GM19372 (cell line): Measurements from ENCODE around the gene PGGHG.

Experiments
- ATAC-seq: cut with Tn5 transposase; IDR thresholded peaks from one replicate; pipeline ENCODE4 v1.9.1; 2021; ENCODE audit warnings: mild to moderate bottlenecking, low read depth, moderate library complexity; ENCODE audit not compliant: unreplicated experiment

Gene PGGHG

DNA sequence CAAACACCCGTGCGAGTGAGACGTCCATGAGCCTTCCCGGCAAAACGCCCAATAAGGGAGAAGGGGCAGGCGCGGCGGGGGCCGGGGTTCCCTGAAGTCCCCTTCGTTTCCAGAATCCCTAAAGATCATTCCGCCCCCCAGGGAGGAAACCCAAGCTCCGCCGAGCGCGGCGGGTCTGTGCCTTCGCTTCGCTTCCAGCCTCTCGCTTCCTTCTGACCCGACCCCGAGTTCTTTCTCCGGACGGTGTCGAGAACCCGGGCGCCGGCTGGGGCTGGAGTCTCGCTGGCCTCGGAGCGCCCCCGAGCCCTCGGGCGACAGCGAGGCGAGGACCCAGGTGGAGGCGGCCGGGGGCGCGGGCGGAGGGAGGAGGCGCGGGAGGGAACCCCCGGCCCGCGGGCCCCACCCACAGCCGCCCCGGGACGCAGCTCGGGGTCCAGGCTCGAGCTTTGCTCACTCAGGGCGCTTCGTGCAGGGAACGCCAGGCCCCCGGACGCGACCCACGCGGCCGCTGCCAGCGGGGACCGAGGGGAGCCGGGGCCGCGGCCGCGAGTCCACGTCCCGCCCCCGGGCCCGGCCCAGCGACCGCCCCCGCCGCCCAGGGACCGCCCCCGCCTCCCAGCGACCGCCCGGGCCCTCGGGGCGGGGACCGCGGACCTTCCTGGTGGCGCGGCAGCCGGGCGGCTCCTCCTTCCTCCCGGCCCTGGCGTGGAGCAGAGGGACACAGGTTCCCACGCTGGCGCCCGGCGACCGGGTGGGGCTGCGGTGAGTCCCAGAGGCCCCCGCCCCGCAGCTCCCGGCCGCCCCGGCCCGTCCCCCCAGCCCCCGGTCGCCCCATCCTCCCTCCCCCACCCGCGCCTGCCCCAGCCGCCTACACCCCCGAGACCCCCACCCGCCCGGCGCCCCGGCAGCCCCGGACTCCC lies at the start of gene PGGHG:
TSS of gene PGGHG (plus strand) at position 649 of the 920 bp plus-strand sequence. CDS start 691 bp downstream, outside the sequence.
- no peak for ATAC-seq

DNA sequence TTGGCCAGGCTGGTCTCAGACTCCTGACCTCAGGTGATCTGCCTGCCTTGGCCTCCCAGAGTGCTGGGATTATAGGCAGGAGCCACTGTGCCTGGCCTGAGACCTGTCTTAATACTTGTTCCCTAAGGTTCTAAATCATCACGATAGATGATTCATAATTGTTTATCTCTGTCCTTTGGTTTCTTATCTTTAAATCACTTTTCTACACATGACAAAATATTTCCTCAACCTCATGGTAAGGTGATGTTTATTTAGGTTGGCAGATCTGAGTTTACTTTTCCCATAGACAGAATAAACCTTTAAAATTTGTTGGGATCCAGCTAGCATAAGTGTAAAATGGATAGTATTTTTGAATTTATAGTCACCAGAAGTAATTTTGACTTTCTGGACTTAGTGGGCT lies 48.6 kb upstream of the PGGHG start:
- ATAC-seq: no peak

DNA sequence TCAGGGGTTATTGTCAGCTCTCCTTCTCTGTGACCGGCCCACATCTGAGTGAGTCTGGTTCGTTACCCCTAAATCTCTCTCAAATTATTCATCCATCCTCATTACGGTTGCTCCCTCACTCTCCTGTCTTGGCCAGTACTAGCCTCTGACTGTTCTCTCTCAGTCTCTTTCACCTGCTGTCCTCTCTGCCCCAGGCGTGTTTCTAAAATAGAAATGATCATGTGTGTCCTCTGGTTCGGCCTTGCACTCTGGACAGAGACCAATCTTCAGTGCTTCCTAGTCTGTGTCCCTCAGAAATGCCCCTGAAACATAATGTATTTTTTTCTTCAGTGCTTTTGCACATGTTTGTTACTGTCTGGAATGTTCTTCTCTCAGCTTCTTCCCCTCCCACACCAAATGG lies 47.3 kb upstream of the PGGHG start:
- no peak for ATAC-seq

DNA sequence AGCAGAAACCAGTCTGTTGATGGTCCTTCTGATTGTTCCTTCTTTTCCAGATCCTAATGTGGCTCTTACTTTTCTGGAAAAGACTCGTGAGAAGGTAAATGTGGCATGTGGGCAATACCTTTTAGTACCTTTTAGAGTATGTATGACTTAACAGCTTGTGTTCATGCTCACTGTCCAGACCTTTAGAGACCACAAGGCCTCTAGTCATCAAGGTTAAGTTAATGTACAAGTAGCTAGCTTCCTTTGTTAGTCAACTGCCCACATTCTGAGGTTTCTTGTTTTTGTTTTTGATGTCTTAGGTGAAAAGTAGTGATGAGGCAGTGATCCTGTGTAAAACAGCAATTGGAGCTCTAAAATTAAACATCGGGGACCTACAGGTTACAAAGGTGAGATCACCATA lies 44.5 kb upstream of the PGGHG start:
- ATAC-seq: no peak

DNA sequence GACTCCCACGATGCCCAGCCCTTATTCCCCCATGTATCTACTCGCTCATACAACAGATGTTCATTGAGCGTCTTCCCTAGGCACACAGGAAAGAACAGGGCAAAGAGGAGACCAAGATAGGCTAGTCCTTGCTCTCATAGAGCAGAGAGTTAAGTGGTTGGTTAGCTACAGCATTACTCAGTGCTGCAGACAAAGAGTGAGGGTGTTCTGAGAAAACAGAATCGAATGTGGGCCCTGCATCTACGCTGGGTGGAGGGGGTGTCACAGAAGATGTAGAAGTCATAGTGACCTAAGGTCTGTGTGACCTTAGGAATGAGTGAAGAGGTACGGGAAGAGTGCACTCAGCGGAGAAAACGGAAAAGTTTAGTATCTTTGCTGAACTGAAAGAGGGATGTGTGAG lies 39.9 kb upstream of the PGGHG start:
- no peak for ATAC-seq

DNA sequence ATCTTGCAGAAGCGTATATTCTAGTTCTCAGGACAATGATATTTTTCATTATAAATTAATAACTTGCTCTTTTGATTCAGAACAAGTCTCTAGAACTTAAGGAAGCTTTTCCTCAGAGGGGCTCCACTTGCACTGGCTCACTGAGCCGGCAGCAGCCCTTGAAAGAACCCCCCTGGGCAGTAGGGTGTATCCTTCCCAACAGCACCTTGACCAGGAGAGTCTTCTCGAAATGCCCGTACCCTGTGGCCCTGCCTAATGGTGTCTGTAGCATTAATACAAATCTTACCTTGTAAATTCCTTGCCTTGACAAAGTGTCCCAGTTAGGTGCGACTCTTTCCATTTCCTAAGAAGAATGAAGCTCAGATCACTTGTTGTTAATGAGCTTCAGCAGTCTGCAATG lies 38.7 kb upstream of the PGGHG start:
- ATAC-seq: no peak

DNA sequence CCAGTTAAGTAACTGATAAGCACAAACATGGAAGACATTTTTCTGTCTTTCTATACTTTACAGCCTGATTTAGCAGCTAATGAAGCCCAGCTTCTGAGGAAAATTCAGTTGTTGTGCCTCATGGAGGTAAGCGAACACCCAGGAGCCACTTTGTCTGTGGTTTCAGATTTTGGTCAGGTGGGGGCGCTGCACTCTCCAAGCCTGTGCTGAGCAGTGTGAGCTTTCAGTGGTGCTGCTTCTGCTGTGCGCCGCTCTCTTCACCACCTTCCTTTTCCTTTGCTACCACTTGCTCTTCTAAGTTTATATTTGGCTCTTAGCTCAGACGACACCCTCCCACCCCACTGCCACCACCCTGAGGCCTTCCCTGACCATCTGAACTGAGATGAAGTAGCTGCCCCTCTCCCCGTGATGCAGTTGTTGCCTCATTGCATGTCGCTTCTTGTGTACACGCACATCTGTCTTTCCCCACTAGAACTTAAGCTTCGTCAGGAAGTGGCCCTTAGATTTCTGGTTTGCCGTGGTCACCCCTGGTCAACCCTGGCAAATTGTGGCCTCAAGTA lies 38.1 kb upstream of the PGGHG start:
- no peak for ATAC-seq

DNA sequence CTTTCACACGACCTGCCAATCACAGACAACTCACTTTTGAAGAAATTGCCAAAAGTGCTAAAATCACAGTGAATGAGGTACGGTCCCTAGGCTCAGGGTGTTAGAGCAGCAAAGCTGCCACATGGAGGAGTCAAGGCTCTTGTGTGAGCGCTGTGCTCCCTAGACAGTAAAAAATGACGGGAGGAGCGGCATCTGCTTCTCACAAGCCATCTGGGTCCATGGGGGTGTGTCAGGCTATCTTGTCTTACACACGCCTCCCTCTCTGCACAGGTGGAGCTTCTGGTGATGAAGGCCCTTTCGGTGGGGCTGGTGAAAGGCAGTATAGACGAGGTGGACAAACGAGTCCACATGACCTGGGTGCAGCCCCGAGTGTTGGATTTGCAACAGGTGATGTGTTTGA lies 37.4 kb upstream of the PGGHG start:
- ATAC-seq: no peak

DNA sequence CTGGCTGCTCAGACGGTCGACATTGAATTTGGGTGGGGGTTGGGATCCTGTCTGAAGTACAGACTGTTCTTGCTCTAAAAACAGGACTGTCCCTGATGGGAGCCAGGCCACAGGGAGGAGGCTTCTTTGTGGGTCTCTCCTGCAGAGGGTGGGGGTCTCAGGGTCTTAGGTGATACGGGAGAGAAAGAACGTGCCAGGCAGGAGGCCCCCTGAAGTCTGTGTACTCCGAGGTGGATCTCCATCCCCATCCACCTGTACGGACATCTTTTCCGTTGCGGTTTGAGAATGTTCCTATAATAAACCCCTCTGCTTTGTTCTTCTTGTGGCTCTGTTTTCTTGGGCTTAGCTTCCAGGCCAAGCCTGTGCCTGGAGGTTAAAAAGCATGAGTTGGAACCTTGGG lies 36.3 kb upstream of the PGGHG start:
- ATAC-seq: no peak

DNA sequence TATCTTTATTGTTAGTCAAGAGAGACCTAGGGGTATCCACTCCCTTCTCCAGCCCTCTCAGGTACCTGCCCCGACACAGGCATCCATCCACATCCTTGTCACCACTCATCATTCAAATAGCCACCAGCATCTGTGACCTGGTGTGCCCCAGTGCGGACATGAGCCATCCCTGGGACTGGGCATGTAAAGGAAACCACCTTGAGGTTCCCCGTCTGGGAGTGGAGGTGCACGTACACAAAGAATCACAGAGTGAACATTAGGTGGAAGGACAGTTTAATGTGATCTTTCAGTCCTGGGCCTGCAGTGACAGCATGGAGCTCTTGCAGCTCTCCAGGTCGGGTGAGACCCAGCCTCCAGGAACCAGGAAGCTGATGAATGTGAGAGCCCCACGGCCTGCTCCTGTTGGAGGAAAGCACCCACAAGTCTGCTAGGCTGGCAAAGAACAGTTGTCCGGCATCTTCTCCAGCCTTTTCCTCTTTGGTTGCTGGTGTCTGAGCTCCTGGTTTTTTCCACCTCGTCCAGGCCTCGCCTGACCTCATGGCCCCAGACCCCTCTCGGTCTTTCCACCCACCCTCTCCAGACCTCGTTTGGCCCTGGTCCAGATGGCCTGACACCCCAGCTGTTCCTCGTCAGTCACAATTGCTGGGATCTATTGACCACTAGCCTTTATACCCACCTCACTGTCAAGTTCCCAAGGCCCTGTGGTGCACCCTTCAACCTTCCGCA lies 35.6 kb upstream of the PGGHG start:
- no peak for ATAC-seq

DNA sequence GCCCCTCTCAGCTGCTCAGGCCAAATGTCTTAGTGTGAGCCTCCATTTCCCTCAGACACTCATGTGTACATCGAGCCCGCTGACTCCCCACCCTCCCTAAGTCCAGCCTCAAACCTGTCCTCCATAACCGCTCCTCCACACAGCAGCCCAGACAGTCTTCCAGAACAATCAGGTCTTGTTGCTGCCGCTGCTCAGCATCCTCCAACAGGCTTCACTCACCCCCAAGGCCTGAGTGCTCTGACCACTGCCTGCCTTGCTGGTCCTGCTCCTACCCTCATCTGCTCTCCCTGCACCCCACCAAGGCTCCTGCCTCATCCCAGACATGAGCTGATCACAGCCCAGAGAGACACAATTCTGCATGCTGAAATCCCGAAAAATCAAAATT lies 35.0 kb upstream of the PGGHG start:
- ATAC-seq: no peak

DNA sequence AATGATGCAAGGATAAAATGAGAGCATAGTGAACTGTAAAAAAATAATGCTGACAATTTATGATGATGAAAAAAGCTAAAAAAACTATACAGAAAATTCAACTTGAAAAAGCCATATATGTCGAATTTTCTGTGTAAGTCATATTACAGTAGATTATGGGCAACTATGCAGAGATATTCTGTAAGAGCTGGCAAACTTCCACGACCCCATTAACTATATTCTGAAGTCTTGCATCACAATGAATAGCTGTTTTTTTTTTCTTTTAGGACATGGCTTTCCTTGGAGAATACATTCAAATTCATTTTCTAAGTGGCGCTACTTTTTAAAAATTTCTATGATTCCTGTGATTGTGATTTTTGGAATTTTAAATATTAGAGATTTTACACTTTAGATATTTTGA lies 33.8 kb upstream of the PGGHG start:
- ATAC-seq: no peak

DNA sequence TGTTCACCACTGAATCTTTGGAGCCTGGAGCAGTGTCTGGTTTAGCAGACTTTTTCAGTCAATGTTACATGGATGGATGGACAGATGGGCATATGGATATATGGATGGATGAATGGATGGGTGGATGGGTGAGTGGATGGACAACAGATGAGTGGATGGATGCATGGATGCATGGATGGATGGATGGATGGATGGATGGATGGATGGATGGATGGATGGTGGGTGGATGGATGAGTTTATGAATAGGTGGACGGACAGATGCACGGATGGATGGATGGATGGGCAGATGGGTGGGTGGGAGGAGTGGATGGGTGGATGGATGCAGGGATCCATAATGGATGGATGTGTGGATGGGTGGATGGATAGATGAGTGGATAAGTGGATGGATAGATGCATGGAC lies 33.1 kb upstream of the PGGHG start:
- no peak for ATAC-seq

DNA sequence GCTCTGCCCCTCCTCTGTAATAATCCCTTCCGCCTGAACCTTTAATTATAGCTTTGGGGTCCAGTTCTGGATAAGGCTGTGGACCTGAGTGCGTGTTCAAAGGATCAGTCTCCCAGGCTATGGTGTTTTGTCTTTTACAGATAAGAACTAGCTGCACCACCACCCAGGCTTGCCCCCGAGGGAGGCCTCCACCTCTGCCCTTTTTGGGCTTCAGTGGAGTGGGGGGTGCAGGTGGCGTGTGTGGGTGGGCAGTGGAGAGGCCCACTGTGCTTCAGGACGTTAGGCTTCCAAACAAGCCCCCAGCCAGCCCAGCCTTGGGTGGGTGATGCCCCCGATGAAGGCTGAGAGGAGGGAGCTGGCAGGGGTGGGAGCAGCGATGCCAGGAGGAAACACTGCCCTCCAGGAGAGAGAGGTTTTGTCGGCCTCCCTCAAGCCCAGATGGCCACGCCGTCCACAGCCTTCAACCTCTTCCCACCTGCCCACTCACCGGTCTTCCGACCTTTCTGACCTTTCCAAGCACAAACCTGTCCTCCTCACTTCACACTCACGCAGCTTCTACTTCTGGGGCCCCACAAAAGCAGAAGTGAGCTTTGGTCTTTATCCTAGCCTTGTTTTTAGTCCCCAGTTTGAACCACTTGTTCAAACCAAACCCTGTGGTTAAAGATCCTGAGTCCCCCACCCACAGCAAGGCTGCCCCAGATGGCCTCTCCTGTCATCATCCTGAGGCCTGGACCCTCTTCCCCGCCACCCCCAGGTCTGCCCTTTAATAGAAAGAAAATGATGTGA lies 31.8 kb upstream of the PGGHG start:
- no peak for ATAC-seq

DNA sequence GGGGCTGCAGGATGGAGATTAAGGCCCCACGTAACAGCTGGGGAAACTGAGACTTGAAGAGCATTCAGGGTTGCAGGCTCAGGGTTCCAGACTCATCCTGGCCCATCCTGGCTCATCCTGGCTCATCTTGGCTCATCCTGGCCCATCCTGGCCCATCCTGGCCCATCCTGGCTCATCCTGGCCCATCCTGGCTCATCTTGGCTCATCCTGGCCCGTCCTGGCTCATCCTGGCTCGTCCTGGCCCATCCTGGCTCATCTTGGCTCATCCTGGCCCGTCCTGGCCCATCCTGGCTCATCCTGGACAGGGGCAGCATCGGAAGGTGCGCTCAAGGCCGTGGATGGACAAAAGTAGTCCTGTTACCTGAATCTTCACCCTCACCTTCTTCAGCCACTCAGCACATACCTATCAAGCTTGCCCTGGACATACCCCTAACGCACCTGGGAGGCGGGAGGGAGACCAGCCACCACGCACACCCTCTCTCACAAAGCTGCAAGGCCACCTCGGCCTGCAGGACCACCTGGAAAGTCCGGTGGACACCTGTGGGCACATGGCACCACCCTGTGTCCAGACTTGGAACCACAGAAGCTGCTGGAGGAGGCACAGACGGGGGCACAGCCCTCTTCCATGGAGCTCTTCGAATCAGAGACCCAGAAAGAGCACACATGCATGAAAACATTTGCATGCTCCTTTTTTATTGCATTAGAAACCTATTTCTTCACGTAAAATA lies 31.0 kb upstream of the PGGHG start:
- ATAC-seq: no peak

DNA sequence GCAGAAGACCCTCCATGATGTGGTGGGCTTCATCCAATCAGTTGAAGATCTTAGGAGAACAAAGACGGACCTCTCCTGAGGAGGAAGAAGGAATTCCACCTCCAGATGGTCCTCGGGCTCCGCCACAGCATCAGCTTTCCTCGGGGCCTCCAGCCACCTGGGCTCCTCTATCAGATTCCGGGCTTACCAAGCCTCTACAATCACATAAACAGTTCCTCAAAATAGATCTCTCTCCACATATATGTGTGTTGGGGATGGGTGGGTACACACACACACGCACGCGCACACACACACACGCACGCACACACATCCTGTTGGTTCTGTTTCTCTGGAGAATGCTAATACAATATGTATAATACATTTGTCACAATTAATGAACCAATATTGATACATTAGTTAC lies 29.5 kb upstream of the PGGHG start:
- ATAC-seq: no peak

DNA sequence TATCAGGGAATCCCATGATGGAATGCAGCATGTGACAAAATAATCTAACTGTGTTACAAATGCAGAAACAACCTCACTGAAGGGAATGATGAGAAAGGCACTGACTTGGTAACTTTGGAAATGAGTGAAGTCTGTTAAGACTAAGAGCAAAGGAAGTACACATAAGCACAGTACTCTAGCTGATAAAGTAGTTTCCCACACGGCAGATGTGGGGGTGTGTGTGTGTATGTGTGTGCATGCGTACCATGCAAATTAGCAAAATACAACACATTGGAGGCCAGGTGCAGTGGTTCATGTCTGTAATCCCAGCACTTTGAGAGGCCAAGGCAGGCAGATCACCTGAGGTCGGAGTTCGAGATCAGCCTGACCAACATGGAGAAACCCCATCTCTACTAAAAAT lies 27.3 kb upstream of the PGGHG start:
- no peak for ATAC-seq

DNA sequence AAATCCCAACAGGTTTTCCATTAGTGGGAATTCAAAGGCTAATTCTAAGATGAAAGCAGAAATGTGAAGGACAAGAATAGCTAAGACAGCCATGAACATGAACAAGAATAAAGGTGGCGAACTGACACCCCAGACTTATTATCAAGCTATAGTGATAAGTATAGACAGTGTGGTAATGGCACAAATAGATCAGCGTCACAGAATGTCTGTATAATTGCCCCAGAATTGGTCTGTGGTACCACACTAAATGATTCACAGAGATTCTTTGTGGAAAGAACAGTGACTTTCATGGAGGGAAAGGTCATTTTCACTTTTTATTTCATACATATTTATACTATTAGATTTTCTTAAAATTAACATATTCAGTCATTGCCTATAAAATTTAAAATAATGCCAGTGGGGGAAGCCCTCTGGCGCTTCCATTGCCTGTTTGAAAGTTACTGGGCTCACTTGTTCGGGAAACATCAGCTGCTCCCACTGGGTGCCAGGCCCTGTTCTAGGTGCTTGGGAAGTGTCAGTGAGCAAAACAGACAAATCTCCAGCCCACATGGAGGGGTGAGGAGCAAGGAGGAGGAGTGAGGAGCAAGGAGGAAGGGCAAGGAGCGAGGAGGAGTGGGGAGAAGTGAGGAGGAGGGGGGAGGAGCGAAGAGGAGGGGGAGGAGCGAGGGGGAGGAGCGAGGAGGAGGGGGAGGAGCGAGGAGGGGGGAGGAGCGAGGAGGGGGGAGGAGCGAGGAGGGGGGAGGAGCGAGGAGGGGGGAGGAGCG lies 22.1 kb upstream of the PGGHG start:
- ATAC-seq: no peak

DNA sequence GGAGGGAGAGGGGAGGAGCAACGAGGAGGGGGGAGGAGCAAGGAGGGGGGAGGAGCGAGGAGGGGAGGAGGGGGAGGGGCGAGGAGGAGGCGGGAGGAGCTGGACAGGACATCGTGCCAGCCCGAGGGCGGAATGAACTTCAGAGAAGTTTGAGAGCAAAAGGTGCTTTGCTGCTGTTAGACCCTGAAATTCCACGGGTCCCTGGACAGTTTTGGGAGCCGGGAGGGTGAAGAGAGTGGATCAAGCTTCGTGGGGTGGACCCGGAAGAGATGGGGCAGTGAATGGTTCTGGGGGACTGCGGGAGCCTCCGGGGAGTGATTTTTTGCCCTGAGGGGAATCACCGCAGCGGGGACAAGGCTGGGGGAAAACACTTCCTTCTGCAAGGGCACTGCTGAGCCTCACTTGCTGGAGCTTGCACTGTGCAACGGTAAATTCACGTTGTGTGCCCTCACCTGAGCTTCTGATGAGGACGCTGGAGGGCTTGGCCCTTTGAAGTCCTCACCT lies 21.4 kb upstream of the PGGHG start:
- no peak for ATAC-seq
